ENCODE results near the gene RBBP4.
A peak's percentile ranks its signal among the peaks of the same experiment; 100 is the strongest.
"Not testable (repeated sequence)": the region's sequence is repeated elsewhere in the genome, so short reads cannot be mapped to it uniquely, and the experiment has no call there.

The RBBP4 gene

DNA sequence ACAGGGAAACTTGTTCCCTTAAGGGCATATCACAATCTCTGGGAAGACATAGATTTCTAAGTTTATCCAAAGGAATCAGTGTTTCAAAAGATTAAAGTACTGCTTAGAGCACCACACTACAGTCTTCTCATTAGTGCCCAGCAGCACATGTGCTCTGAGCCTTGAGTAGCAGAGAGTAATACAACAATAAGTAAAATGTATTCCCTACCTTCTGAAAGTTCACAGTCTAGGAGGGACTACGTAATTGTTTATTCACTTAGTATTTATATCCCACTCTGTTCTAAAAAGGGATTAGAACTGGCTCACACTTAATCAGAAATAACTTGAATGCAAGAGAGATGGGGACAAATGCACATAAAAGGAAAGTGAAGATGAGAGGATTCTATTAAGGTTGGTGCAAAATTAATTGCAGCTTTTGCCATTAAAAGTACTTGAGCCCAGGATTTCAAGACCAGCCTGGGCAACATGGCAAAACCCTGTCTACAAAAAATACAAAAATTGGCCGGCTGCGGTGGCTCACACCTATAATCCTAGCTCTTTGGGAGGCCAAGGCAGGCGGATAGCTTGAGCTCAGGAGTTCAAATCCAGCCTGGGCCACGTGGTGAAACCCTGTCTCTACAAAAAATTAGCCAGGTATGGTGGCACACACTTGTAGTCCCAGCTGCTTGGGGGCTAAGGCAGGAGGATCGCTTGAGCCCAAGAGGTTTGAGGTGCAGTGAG is 42.6 kb downstream of the RBBP4 start:
- DNase-seq (ENCODE audit: low spot score) = no peak

GRCh38 chr1:32695098-32695904 is 44.3 kb downstream of the RBBP4 start:
- no peak for DNase-seq (ENCODE audit: low spot score)

DNA sequence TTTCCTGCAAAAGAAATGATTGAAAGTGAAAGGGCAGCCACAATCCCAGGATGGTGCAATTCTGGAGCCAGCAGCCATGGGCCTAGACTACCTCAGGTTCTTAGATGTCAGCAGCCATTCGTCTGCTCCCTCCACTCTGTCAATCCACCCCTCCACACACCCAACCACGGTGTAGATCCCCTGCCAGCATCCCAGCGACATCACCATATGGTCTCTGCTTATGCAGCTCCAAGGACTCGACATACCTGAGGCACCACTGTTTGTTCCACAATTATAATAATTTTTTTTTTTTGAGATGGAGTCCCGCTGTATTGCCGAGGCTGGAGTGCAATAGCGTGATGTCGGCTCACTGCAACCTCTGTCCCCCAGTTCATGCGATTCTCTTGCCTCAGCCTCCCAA is 45.0 kb downstream of the RBBP4 start:
- no peak for DNase-seq (ENCODE audit: low spot score)

DNA sequence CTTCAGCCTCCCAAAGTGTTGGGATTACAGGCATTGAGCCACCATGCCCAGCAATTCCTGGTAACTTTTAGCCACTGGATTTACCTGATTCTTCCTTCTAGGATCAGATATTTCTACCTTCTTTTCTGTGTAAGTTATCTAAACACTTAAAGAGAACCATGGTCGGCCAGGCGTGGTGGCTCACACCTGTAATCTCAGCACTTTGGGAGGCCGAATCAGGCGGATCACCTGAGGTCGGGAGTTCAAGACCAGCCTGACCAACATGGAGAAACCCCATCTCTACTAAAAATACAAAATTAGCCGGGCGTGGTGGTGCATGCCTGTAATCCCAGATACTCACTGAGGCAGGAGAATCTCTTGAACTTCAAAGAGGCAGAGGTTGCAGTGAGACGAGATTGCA is 46.0 kb downstream of the RBBP4 start:
- not testable (repeated sequence) for DNase-seq (ENCODE audit: low spot score)

DNA sequence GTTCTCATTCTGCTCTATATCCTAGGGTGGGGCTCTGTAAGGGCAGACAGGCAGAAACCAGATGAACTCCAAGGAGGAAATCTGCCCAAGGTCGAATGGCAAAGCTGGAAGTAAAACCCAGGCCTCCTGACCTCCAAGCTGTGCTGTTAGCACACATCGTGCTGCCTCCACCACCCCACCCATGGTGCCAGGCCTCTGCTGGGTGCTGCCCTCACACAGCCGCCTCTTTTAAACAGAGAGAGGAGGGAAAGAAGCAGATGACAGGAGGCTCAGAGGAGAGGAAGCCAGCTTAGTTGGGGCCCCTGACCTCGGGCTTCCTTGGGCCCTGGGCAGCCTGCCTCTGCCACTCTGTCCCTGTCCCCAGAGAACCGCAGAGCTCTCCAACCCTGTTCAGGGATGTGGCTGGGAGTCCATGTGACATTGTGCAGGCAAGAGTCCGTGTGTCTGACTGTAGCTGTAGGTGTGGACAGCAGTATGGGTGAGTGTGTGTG is 50.5 kb downstream of the RBBP4 start:
- DNase-seq (ENCODE audit: low spot score) = no peak

- DNase-seq (ENCODE audit: low spot score) = no peak
Observed at GRCh38 chr1:32701951-32702598, 51.1 kb downstream of the RBBP4 start.

DNA sequence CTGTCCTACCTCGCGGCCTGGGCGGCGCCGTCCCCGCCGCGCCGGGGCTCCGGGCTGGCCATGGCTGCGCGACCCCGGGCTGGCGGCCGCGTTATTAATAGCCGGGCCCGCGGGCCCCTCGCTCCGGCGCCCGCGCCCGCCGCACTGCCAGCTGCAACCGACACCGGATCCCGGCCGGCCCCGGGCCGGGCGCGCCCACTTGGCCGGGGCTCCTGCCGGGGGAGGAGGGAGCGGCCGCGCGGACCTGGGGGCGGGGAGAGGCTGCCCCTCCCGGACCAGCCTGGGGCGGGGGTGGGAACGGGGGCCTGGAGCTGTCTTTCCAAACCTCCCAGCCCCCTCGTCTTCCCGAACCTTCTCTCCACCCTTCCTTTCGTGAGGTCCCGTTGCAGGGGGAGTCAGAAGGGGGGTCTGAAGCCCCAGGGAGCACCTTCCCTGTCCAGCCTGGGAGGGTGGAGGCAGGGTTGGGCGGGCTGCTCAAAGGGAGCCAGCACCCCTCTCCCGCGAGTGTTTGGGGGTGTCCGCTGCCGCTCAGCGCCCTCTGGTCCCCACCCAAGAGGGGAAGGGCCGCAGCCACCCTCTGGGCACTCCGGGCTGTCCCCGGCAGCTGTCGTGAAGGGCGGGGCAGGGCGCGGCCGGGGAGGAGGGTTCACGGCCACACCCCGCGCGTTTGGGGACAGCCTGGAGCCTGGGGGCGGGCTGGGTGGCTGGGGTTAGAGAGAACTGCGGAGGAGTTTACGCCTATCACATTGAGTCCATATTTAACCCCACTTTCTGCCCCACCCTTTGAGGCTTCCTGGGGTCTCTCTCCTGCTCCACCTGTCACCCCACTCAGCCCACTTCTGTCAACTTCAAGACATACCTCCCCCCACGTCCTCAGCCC is 51.8 kb downstream of the RBBP4 start, which contains the start of gene SYNC:
TSS of gene SYNC (minus strand) at position 172 of the 880 bp plus-strand sequence. CDS start at position 62, 110 bp downstream.
- no peak for DNase-seq (ENCODE audit: low spot score)

DNA sequence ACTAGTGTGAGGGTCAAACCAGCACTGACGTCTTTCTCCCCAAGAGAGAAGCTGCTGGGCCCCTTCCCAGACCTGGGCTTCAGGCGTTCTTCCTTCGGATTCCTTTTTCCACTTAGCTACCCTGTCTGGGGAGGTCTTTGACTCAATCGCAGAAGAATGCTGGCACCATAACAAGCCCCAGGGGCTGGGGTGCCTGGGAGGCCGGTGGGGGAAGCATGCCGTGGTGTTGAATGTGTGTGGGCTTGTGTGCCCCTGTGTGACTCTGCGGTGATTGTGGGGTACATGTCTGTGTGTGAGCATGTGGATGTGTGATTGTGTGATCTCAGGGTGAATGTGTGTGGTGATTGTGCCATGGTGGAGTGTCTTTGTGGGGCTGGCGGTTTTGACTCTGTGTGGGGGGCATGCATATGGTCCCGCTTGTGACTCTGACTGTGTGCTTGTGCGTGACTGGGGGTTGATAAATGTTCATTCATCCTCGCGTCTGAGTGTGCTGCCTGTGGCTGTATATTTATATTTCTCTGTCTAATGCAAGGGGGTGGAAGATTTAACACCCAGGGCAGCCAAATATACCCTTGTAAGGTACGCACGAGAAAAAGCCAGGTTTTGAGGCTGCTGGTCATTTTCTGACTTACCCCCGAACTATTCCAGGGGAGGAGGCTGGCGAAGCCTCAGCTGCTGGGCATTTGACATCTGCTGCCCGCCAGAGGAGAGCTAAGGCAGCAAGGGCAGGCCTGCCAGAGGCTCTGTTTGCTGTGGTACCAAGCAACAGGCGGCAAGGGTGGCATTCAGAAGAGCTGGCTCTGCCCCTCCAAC is 52.7 kb downstream of the RBBP4 start:
- no peak for DNase-seq (ENCODE audit: low spot score)

GRCh38 chr1:32705516-32705915 is 54.5 kb downstream of the RBBP4 start:
- DNase-seq (ENCODE audit: low spot score) = no peak

GRCh38 chr1:32706491-32706890 is 55.5 kb downstream of the RBBP4 start:
- no peak for DNase-seq (ENCODE audit: low spot score)

DNA sequence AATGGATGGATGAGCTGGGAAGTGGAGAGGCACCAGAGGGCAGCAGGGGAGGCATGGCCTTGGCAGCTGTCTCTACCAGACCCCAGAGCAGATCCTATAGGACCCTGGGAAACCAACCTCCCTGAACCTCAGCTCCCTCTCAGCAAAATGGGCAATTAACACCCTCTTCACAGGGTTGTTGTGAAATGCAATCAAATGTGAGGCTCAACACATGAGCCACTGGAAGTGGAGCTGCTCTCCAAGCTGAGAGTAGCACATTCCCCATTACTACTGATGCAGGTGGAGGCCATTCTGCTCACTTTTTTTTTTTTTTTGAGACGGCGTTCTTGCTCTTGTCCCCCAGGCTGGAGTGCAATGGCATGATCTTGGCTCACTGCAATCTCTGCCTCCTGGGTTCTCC is 58.1 kb downstream of the RBBP4 start:
- no peak for DNase-seq (ENCODE audit: low spot score)

- DNase-seq (ENCODE audit: low spot score) = no peak
Observed at GRCh38 chr1:32709476-32709875, 58.5 kb downstream of the RBBP4 start.

- not testable (repeated sequence) for DNase-seq (ENCODE audit: low spot score)
Observed at GRCh38 chr1:32711221-32711620, 60.2 kb downstream of the RBBP4 start.

DNA sequence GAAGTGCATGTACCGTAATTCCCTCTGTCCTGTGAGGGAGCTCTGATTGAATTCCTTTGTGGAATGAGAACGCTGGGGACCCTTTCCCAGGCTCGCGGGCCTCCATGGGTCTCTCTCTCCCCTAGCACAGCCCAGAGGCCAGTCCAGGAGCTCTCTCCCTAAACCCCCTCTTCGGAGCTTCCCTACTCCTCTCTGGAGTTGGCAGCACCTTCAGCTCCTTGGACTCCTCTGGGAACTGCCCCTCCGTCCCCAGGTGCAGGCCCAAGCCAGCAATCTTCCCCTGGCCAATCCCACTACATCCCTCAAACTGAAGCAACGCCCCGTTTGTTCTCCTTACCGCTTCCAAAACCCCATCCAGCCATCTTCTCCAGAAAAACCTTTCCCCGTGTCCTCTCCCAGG is 62.1 kb downstream of the RBBP4 start:
- no peak for DNase-seq (ENCODE audit: low spot score)

DNA sequence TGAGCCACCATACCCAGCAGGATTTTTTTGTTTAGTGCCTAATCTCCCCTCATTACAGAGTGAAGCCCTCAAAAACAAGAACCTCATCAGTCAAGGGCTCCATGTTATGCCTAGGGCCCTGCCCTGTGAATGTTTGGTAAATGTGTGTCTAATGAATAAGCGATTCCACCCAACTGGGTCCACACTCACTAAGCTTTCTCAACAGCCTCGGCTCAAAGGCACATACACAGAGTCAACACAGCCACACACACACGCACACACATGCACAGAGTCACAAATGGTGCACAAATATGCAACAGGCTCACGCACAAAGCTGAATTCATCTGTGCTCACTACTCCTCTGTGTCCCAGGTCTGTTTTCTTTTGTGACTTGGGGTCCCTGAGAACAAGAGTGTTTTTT is 63.3 kb downstream of the RBBP4 start:
- no peak for DNase-seq (ENCODE audit: low spot score)

- DNase-seq (ENCODE audit: low spot score) = no peak
Observed at GRCh38 chr1:32715901-32716311, 64.9 kb downstream of the RBBP4 start.

DNA sequence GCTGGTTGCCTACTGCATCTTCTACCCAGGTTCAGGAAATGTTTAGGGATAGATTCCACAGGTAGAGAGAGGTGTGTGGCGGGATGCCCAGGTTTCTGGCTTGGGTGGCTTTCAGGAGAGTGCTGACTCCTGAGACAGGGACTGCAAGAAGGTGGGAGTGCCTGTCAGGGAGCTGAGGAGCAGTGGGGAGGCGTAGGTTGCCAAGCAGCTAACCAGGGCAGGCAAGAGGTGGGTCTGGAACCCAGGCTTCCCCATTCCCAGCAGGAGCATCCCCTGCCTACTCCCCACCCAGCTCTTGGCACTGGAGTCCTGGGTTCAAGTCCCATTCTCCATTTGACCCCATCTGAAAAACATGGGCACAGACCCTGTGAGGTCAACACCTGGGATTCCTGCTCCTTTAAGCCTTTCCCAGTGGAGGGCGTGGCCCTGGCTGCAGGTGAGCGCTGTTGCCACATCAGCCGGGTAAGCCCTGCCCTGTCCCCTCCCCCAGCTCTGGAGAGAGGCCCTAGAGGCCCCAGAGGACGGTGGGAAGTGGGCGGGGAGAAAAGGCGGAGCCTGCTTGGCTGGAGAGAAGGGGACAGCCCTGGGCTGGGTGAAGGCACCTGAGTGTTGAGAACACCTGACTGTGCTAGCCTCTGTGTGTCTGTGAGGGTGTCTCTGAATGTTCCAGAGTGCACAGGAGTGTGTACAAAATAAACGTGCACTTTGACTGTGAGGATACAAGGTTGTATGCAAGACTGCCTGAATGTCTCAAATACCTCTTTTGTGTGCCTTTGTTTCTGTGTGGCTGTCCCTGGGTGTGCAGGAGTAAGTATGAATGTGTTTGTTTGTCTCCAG is 65.5 kb downstream of the RBBP4 start:
- peak; percentile 48 for DNase-seq (ENCODE audit: low spot score)

GRCh38 chr1:32717503-32717902 is 66.5 kb downstream of the RBBP4 start:
- no peak for DNase-seq (ENCODE audit: low spot score)

DNA sequence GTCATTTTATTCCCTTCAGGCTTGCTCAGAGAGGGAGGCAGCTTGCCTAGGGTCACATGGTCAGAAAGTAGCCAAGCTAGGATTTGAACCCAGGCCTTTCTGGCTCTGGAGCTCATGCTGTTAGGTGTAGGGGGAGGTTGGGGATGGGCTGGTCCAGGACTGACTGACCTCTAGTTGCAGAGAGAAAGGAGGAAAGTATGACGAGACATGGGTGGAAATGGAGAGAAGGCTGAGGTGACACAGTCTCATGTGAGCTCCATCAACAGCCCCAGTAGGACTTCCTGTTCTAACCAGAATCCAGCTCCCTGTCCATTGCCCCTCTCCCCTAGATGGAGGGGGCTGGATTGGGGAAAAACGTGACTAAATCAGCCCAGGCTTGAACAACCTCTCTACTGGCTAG is 67.0 kb downstream of the RBBP4 start:
- no peak for DNase-seq (ENCODE audit: low spot score)

GRCh38 chr1:32718527-32718926 is 67.5 kb downstream of the RBBP4 start:
- DNase-seq (ENCODE audit: low spot score) = no peak

All from COLO829 (cell line).